Amniotic stem cell (primary cell): ENCODE measurements around the gene TIMM22.
"Not testable (repeated sequence)": the region's sequence is repeated elsewhere in the genome, so short reads cannot be mapped to it uniquely, and the experiment has no call there.

ENCODE experiments used
- DNase-seq: peaks from one replicate; lab custom pipeline; 2025; lab: John Stamatoyannopoulos, UW

Gene TIMM22

DNA sequence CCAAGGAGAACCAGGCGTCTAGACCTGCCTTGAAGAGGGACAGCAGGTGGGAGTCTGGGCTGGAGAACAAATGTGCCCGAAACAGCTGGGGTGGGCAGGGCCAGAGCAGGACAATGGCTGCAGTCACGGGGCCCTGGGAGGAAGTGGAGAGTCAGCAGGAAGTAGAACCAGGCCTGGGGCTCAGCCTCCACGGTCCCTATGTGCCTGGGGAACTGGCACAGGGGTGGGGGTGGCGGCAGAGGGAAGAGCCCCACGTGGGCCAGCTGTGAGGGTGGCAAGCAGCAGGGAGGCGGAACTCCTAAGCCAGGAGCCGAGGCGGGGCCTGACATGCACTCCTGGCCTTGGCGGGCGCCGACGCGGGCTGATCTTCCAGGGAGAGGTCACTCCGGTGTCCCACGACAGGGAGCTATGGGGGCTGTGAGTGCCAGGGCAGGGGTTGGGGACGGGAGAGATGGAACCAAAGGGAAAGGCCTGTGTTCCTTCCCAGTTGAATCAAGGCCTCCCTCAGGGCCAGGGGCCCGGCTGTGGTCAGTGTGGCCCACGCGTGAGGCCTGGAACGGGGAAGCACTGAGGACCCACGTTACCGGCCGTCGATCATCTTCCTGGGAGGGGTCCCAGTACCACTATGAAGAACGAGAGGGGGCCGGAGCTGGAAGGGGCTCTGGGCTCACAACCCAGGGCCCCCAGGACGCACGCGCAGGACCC is 42.7 kb downstream of the TIMM22 start:
- no peak for DNase-seq

DNA sequence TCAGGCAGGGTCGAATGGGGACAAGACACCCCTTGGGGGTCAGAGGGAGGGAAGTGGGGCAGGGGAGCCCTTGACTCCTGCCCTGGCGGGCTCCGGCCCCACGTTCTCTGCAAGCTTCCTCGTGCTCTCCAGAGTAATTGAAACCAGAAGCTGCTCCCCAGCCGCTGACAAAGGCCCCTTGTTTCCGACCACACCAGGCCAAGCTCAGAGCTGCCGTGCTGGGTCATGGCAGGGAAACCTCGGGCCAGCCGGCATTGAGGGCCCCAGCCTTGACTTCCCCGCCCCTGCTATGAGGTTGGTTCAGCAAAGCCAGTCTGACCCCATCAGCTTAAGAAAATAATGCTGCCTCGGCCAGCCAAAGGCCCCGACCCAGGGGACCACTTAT is 43.3 kb downstream of the TIMM22 start:
- no peak for DNase-seq

- DNase-seq = no peak
Observed at GRCh38 chr17:1041746-1042145, 44.8 kb downstream of the TIMM22 start.

DNA sequence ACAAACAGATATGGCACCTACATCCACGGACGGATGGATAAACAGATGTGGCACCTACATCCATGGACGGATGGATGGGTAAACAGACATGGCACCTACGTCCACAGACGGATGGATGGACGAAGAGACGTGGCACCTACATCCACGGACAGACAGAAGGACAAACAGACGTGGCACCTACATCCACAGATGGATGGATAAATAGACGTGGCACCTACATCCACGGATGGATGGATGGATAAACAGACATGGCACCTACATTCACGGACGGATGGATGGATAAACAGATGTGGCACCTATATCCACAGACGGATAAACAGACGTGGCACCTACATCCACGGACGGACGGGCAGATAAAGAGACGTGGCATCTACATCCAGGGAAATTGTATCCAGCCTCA is 45.6 kb downstream of the TIMM22 start:
- DNase-seq = no peak

GRCh38 chr17:1043601-1044251 is 46.8 kb downstream of the TIMM22 start:
- DNase-seq = no peak

DNA sequence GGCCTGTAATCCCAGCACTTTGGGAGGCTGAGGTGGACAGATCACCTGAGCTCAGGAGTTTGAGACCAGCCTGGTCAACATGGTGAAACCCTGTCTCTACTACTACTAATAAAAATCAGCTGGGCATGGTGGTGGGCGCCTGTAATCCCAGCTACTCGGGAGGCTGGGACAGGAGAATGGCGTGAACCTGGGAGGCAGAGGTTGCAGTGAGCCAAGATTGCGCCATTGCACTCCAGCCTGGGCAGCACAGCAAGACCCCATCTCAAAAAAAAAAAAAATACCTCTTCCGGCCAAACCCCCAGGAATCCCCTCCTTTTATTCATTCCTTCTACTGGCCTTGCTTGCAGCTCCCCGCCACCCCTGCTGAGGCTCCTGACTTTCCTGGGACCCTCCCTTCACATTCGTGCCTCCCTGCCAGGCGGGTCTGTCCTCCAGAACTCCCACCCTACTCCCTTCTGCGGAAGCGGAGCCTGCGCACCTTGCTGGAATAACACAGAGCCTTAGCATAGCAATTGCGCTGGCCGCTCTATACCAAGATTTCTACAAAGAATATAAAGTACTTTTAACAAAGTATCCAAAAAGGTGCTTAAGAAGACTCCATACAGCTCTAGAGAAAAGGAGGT is 47.6 kb downstream of the TIMM22 start:
- not testable (repeated sequence) for DNase-seq

GRCh38 chr17:1045456-1045855 is 48.5 kb downstream of the TIMM22 start:
- DNase-seq = no peak

DNA sequence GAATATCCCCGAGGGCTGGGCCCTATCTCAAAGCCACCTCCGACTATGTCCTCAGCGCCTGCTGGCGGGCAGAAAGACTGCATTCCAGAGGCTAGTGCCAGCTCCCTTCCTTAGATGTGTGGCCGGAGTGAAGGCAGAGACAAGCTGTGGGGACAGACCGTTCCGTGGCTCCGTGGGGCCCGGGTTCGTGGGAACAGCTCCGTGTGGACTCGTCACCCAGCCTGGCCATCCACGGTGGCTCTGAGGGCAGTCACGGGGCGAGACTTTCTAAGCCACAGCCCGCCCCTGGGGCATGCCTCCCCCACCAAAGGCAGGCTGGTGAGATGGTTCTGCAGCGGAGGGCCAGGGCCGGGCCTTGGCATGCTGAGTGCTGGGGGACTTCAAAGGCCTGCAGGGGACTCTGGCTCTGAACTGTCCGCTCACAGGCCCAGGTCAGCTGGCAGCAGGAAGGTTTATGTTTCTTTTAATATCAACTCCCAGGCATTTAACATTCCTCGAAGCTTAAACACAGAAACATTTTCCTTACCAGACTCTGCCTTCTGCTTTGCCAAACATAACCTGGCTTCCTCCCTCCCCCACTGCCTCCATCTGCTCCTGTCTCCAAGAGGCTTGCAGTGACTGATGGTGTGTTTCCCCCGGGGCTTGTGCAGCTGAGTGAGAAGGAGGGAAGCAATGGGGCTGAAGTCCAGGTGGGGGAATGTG is 50.4 kb downstream of the TIMM22 start:
- no peak for DNase-seq

- DNase-seq = no peak
Observed at GRCh38 chr17:1047879-1048470, 51.0 kb downstream of the TIMM22 start.

- not testable (repeated sequence) for DNase-seq
Observed at GRCh38 chr17:1048516-1049115, 51.7 kb downstream of the TIMM22 start.

DNA sequence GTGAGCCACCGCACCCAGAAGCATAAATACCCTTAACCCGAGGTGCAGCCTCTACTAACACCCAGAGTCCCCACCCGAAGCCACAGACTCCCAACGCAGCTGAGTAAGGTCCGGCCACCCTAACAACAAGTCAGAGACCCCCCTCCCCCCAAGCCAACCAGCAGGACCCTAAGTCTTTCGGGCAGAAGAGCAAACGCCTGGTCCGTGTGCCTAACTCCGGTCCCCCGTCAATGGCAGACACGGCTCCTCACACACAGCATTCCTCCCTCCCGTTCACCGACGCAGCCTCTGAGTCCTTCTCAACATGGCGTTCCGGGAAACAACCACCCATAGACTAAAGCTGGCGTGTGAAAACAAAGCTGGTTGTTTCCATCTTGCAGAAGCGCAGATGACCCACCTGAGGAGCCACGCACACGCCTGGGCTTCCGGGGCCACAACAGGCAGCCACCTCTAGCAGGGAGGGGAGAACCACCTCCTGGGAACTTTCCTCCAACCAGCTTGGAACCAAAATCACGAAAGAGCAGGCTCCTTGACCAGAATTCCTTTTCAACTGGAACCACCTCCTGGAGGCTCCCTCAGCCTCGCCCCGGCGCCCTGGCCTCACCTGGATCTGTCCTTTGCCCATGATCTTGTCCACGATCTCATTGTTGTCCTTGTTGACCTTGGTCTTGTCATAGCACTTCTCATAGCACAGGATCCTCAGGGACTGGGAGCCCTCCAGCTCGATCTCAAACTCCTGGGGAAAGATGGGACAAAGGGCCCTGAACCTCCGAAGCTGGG is 52.7 kb downstream of the TIMM22 start:
- no peak for DNase-seq

DNA sequence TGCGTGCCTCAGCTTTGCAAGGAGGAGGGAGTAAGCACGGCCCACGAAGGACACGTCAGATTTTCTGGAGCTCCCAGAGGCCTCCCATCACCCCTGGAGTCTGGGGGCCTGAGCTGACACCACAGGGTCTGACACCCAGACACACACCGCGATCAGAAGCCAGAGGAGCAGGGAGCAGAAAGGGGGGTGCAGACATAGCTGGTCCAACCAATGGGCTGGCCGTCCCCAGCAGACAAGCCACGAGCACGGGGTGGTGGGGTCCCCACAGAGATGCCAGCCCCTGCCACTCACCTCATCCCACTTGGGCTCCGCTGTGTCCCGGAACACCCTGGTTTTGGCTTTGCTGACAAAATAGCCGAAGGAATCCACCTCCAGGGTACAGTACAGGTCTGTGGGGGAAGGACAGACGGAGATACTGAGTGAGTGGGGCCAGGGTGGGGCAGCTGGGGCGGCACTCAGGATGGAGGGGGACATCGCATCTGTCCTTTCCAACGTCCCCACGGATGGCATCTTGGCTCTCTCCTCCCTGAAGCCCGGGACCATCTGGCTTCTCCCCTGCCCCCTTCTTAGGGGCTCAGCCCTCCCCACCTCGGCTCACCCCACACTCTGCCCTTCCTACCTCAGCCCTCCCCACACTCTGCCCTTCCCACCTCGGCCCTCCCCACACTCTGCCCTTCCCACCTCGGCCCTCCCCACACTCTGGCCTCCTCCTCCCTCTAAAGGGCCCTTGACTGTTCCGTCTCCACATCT is 53.5 kb downstream of the TIMM22 start:
- no peak for DNase-seq

- no peak for DNase-seq
Observed at GRCh38 chr17:1050996-1051925, 54.3 kb downstream of the TIMM22 start.
